ENCODE results near the gene ARHGAP26. TPM values are rescaled to one million over a fixed set of nuclear protein-coding genes. Genes with fewer than 3 reads are reported as not detected.

ARHGAP26 gene
- total RNA-seq, 1 experiment from 2014 or later = 34.5 TPM

- Histone ChIP-seq H3K27ac (ENCODE audit: low read depth, low read length) (no peak overlapping the region), H3K79me2 (ENCODE audit: insufficient read depth, low read length) (no peaks in the 10 kb centered on the region), H2AFZ (ENCODE audit: low read depth, low read length, poor library complexity, severe bottlenecking) (no peak overlapping the region), H3K9me3 (ENCODE audit: control insufficient read depth in 1 of 2, insufficient read depth in 1 of 2, low read depth in 1 of 2, low read length in 2 of 2) (no peaks in the 10 kb centered on the region), H3K9me2 (ENCODE audit: insufficient read depth) (no peaks in the 10 kb centered on the region), H3K9ac (ENCODE audit: low read length) (no peak overlapping the region), H3K4me1 (ENCODE audit: control insufficient read depth in 1 of 2, insufficient read depth in 2 of 2, low read length in 2 of 2) (no peaks in the 10 kb centered on the region), H3K36me3 (ENCODE audit: control insufficient read depth in 1 of 2, insufficient read depth in 2 of 2, low read length in 2 of 2) (no peaks in the 10 kb centered on the region), H3K27me3 (ENCODE audit: insufficient read depth, low read length) (no peaks in the 10 kb centered on the region), H4K20me1 (ENCODE audit: insufficient read depth) (no peaks in the 10 kb centered on the region), H3K4me3 (replicated peaks in 1 of 2; ENCODE audit: low read depth in 1 of 2, low read length in 2 of 2) (no peak overlapping the region), H3K4me2 (ENCODE audit: low read length) (no peak overlapping the region)
- TF ChIP-seq ZBTB33 (IDR thresholded peaks at IDR 0.05; ENCODE audit: extremely low read depth, insufficient replicate concordance, low read length) (no peak), RAD21 (IDR thresholded peaks at IDR 0.05; ENCODE audit: low read depth) (no peak), YY1 (IDR thresholded peaks at IDR 0.05; ENCODE audit: extremely low read depth, insufficient replicate concordance, low read depth, low read length) (no peak), CTCF (IDR thresholded peaks at IDR 0.05 in 2 of 3, conservative IDR thresholded peaks at IDR 0.05 in 1 of 3; ENCODE audit: borderline replicate concordance in 1 of 3, insufficient read depth in 1 of 3, low read depth in 2 of 3, low read length in 2 of 3) (no peak), CEBPB (IDR thresholded peaks at IDR 0.05; ENCODE audit: low read depth) (no peak), EGR1 (IDR thresholded peaks at IDR 0.05; ENCODE audit: low read depth) (no peak), SP1 (IDR thresholded peaks at IDR 0.05; ENCODE audit: low read depth) (no peak), REST (IDR thresholded peaks at IDR 0.05; ENCODE audit: low read depth) (no peak), SRF (IDR thresholded peaks at IDR 0.05; ENCODE audit: low read depth) (no peak), EZH2 (IDR thresholded peaks at IDR 0.05) (no peak), MAX (IDR thresholded peaks at IDR 0.05) (no peak), ZNF274 (IDR thresholded peaks at IDR 0.05; ENCODE audit: low read depth, low read length) (no peak), POLR2AphosphoS5 (IDR thresholded peaks at IDR 0.05; ENCODE audit: low read depth, low read length) (no peak), SIN3A (IDR thresholded peaks at IDR 0.05; ENCODE audit: low read depth) (no peak), ZFX (IDR thresholded peaks at IDR 0.05) (no peak)
- no peak for ATAC-seq
- RAD21 ChIA-PET (ENCODE audit: low non-redundant PET in 1 of 2, low total read pairs in 2 of 2, uncharacterized antibody in 2 of 2, unreplicated experiment in 2 of 2) = no interaction called here
- BruUV-seq (replicated peaks) = no TSS peak
- POLR2A ChIA-PET = no interaction called here
- DNase-seq (ENCODE audit: low read depth, low spot score) = no peak
- intact Hi-C loops (cut with micrococcal nuclease) = no loop called here
- CTCF ChIA-PET = no interaction called here
Measured at GRCh38 chr5:143168171-143168741, 398.1 kb downstream of the ARHGAP26 start.
